NT2/D1 (cell line): Measurements from ENCODE around the gene FAM174B.

Source experiments
- DNase-seq: peaks from one replicate; pipeline ENCODE4 v3.0.0-alpha.2; 2011; ENCODE audit warnings: low read depth, low spot score
- H3K27me3 ChIP-seq: 2 replicates; pipeline ENCODE4 v1.6.0; 2011; ENCODE audit warnings: mild to moderate bottlenecking; ENCODE audit not compliant: insufficient read length, insufficient read depth
- H3K36me3 ChIP-seq: 2 replicates; pipeline ENCODE4 v1.6.1; 2011; ENCODE audit warnings: mild to moderate bottlenecking, low read length, mixed read lengths; ENCODE audit not compliant: insufficient read depth, insufficient read length
- H3K4me1 ChIP-seq: 2 replicates; pipeline ENCODE4 v1.5.1; 2011; ENCODE audit not compliant: insufficient read depth, insufficient read length
- H3K4me3 ChIP-seq: 2 replicates; pipeline ENCODE4 v1.5.1; 2011; ENCODE audit warnings: low read depth; ENCODE audit not compliant: insufficient read length
- H3K9ac ChIP-seq: 2 replicates; pipeline ENCODE4 v1.6.0; 2011; ENCODE audit warnings: low read depth; ENCODE audit not compliant: insufficient read length
- H3K9me3 ChIP-seq: 2 replicates; pipeline ENCODE4 v1.5.1; 2011; ENCODE audit warnings: mild to moderate bottlenecking, low read length; ENCODE audit not compliant: insufficient read depth
- SUZ12 ChIP-seq: IDR thresholded peaks from 2 replicates; pipeline ENCODE4 v1.6.1; 2011; ENCODE audit not compliant: insufficient read length, insufficient read depth; ENCODE audit errors: extremely low read depth
- YY1 ChIP-seq: IDR thresholded peaks from 2 replicates; pipeline ENCODE4 v1.6.1; 2011; ENCODE audit not compliant: insufficient read length, insufficient read depth
- ZNF274 ChIP-seq: IDR thresholded peaks from 2 replicates; pipeline ENCODE4 v1.6.1; 2011; ENCODE audit warnings: mild to moderate bottlenecking, low read depth, low read length

The FAM174B gene

DNA sequence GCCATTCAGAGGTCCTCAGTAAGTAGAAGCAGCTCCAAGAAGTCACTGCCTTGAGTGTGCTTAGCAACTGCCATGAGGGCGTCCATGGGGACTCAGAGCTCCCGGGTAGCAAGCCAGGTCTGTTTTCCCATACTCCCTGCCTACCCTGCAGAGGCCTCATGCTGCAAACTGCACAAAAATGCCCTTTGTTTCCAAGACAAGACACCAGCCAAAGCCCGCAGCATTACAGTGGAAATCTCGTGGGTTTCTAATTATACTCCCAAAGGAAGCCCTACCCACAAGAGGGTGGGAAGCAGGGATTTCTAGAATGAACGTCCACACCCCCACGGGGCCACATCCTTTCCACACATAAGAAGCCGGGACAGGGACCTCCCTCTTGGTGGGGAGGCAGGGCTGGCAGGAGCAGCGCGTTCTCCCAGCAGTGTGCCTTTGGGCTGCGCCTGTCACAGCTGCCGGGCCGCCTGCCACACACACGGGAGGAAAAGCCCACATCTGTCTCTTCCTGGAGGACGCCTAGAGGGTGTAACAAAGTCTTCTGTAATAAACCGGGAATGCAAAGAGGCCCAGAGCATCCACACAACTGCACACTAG lies 31.1 kb downstream of the FAM174B start:
- Histone ChIP-seq H3K9me3 (no peaks in the 10 kb centered on the region), H3K36me3 (peaks cover 34% of the 10 kb centered on the region), H3K9ac (peak overlapping the region; percentile 47), H3K4me1 (peaks cover 5% of the 10 kb centered on the region), H3K4me3 (no peak overlapping the region), H3K27me3 (no peaks in the 10 kb centered on the region)
- TF ChIP-seq ZNF274 (no peak), SUZ12 (no peak), YY1 (no peak)
- no peak for DNase-seq

DNA sequence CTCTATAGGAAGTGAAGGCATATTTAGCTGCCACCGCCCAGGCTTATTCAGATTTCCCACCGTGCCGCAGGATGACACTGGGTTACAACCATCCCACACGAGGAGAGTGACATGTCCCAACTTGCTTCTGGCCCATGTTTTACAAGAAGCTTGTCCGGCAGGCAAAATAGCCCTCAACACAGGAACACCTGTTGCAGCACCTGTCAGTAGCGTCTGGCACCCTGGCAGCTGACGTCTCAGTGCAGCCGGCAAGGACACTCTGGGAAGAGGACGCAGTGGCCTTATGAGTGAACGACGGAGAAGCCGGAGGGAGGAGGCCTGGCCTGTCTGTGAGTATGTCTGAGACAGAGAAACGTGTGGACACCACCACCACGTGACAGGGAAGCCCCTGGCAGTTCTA lies 32.1 kb downstream of the FAM174B start:
- TF ChIP-seq ZNF274 (no peak), SUZ12 (no peak), YY1 (no peak)
- Histone ChIP-seq H3K36me3 (peaks cover 34% of the 10 kb centered on the region), H3K4me3 (no peak overlapping the region), H3K9me3 (no peaks in the 10 kb centered on the region), H3K4me1 (peaks cover 5% of the 10 kb centered on the region), H3K27me3 (no peaks in the 10 kb centered on the region), H3K9ac (no peak overlapping the region)
- no peak for DNase-seq

DNA sequence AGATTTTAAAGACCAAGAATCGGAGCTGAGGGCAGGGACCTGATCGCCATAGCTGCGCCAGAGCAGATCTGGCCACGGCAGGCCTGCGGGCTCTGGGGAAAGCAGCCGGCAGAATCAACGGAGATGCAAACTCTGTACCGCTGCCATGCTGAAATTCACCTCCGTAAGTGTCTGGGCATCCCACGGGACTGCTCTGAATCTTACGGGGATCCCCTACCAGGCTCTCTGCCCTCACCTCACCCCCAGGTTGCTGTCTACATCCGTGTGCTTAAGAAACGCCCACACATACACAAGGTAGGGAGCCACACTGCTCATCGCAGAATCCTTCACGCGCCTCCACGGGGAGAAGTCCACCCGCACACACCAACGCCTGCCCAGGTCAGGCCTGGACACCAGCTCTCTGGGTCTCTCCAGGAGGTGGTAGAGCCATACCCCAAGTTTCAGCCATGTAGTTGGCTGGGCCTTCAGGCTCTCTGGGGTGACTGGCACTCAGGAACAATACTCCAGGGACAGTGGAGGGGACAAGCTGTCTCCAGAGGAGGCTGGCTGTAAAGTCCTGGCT lies 33.5 kb downstream of the FAM174B start:
- no peak for DNase-seq
- Histone ChIP-seq H3K9me3 (no peaks in the 10 kb centered on the region), H3K4me1 (peaks cover 14% of the 10 kb centered on the region), H3K9ac (no peak overlapping the region), H3K4me3 (no peak overlapping the region), H3K36me3 (peaks cover 27% of the 10 kb centered on the region), H3K27me3 (no peaks in the 10 kb centered on the region)
- TF ChIP-seq YY1 = no peak
- no peak for TF ChIP-seq ZNF274
- no peak for TF ChIP-seq SUZ12

DNA sequence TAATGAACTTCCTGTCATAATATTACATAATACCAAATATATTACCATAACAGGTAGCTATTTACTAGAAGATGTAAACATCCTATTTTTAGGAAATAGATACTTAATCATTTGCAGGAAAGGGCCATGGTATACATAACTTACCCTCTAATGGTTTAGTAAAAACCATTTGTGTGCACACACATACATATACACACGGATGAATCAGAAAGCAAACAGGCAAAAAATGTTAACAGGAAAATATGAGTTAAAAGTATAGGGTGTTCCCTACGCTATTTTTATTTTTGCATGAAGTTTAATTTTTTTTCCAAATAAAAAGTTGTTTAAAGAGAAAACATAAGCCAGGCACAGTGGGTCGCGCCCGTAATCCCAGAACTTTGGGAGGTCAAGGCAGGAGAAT lies 34.6 kb downstream of the FAM174B start:
- no peaks in the 10 kb centered on the region for H3K27me3 ChIP-seq
- no peak overlapping the region for H3K4me3 ChIP-seq

DNA sequence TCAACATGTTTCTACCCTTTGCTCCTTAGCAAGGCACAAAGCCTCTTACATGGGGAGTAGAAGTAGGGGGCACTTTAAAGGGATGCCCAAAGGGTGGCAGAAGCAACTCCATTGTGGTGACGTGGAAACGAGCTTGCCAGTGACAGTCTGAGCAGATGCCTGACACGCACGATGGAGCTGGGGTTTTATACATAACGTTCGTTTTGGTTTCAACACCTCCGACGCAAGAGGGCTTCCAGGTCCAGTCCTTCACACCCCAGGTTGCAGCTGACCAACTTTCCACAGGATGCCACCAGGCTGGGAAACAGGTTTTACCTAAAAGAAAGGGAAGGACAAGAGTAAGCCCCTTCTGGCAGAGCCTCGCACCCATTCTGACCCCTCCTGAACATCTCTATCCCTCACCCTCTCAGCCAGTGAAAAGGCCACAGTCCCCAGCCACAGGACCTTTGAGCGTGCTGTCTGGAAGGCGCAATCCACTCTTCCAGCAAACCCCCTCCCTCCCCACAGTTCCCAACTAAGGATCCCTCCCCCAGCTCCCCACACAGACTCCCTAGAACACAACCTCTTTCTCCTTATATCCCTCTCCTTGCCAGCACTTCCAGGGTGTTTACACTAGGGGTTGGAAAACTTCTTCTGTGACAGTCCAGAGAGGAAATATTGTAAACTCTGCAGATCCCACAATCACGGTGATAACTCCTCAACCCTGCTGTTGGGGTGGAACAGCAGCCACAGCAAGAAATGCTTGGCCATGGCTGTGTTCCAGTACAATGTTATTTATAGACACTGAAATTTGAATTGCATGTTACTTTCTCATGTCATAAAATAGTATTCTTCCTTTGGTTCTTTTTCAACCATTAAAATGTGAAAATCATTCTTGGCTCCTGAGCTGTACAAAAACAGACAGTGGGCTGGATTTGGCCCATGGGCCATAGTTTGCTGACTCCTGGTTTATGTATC lies 36.2 kb downstream of the FAM174B start:
- Histone ChIP-seq H3K36me3 (peaks cover 35% of the 10 kb centered on the region), H3K4me1 (peaks cover 18% of the 10 kb centered on the region), H3K27me3 (no peaks in the 10 kb centered on the region), H3K9me3 (no peaks in the 10 kb centered on the region), H3K9ac (no peak overlapping the region), H3K4me3 (no peak overlapping the region)
- no peak for TF ChIP-seq SUZ12
- TF ChIP-seq YY1 = no peak
- no peak for DNase-seq

More for the DNA sequence above, 34.6 kb downstream of the FAM174B start:
- Histone ChIP-seq H3K36me3 (peaks cover 32% of the 10 kb centered on the region), H3K9ac (no peak overlapping the region), H3K9me3 (no peaks in the 10 kb centered on the region), H3K4me1 (peaks cover 20% of the 10 kb centered on the region)
- TF ChIP-seq YY1 (no peak), SUZ12 (no peak), ZNF274 (no peak)
- DNase-seq = no peak

DNA sequence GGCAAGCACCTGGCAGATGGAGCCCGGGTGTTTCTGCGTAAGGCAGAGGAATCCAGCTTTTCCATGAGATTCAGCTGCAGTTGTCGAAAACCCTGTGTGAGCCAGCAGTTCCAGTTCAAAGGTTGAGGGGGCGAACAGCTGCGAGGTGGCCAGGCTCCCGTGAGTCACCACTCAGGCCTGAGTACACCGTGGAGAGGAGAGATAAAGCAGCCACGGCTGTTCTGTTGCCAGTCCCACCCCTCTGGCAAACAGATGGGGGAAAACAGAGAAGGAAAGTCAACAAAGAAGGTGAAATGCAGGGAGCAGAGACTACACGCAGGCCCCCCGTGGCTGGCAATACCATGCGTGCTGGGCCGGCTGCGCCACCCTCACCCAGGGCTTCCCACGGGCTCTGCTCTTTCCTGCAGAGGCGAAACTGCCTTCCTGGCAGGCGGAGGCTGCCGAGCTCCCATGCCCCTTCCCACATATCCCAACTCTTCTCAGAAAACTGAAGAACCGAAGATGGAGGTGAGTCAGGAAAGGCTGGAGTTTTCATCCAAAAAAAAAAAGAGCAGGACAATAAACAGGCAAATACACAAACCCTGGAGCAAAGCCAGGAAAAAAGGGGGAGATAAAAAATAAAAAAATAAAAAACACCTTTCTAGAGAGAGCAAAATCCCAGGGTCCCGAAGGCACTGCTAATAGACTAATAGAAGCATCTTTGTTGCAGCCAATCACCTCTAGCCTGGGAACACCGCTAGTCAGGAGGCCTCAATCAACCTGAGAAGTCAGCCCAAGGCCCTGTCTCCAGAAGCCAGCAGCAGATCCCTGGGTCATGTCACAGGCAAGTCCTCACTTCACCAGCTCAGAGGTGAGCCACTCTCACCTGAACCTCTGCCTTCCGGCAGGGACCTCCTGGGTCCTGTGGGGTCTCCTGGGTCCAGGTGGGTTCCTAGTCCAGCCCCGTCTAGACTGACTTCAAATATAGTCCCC lies 37.7 kb downstream of the FAM174B start:
- no peaks in the 10 kb centered on the region for H3K27me3 ChIP-seq
- H3K4me3 ChIP-seq = no peak overlapping the region
- peaks cover 15% of the 10 kb centered on the region for H3K4me1 ChIP-seq
- H3K9me3 ChIP-seq = no peaks in the 10 kb centered on the region
- peak overlapping the region; percentile 59 for H3K9ac ChIP-seq
- DNase-seq = no peak
- H3K36me3 ChIP-seq = peaks cover 43% of the 10 kb centered on the region
- TF ChIP-seq ZNF274 = no peak
- no peak for TF ChIP-seq YY1
- no peak for TF ChIP-seq SUZ12
